ENCODE data around the gene HS3ST5. TPM values are rescaled to one million over a fixed set of nuclear protein-coding genes. Genes with fewer than 3 reads are reported as not detected.

HS3ST5 gene
- total RNA-seq, 1 experiment from 2014 or later = 14.4 TPM

- H2BK120ac ChIP-seq (ENCODE audit: low read depth, low read length, poor library complexity, severe bottlenecking) = no peak overlapping the region
- no peak overlapping the region for H4K91ac ChIP-seq (ENCODE audit: insufficient read length, low read depth, low read length)
- no peak overlapping the region for H2BK5ac ChIP-seq (ENCODE audit: insufficient read length, low read length)
- H3K79me2 ChIP-seq (ENCODE audit: insufficient read depth, low read length) = no peaks in the 10 kb centered on the region
- H3K23me2 ChIP-seq (ENCODE audit: insufficient read length, low read depth, low read length, poor library complexity, severe bottlenecking) = no peaks in the 10 kb centered on the region
- no peak overlapping the region for H3K23ac ChIP-seq (ENCODE audit: insufficient read length, low read depth, low read length)
- H3T11ph ChIP-seq (ENCODE audit: low read length) = no peak overlapping the region
- H2AFZ ChIP-seq (ENCODE audit: low read length) = no peak overlapping the region
- H3K36me3 Mint-ChIP-seq (ENCODE audit: insufficient read depth in 1 of 3, low read depth in 3 of 3) = peaks cover 0 to 13% (median 0%) of the 10 kb centered on the region in 3 experiments; a peak in 3 of 7 replicates
- no peak overlapping the region for H3K4me3 Mint-ChIP-seq
- peak overlapping the region in 1 of 3 experiments; percentile 29; a peak in 1 of 7 replicates for H3K27ac Mint-ChIP-seq
- H3K9me3 Mint-ChIP-seq = no peaks in the 10 kb centered on the region
- H4K5ac ChIP-seq (ENCODE audit: insufficient read length, low read depth, low read length) = no peak overlapping the region
- H3K4me2 ChIP-seq (ENCODE audit: insufficient read depth, insufficient read length, low read length) = no peak overlapping the region
- no peak overlapping the region for H2BK20ac ChIP-seq (ENCODE audit: low read depth, low read length, poor library complexity, severe bottlenecking)
- H3K4me1 ChIP-seq (ENCODE audit: insufficient read depth, low read length) = peaks cover 2% of the 10 kb centered on the region; the same call in 1 of the 2 replicates
- TF ChIP-seq CTCF (conservative IDR thresholded peaks at IDR 0.05) = no peak
- no peak overlapping the region for H3K14ac ChIP-seq (ENCODE audit: insufficient read depth, low read length)
- no peak overlapping the region for H3K56ac ChIP-seq (ENCODE audit: insufficient read length, low read depth, low read length)
- no peak overlapping the region for H2AK5ac ChIP-seq (ENCODE audit: insufficient read length, low read length)
- WGBS (ENCODE audit: extremely low coverage, insufficient read length, low lambda C conversion rate) = no CpG with 5 or more reads among the region's 2 CpGs
- peaks cover 14 to 26% of the 10 kb centered on the region in 2 experiments for H3K4me1 Mint-ChIP-seq
- no peaks in the 10 kb centered on the region for H3K27me3 Mint-ChIP-seq (ENCODE audit: low read depth)
- H3K79me1 ChIP-seq (ENCODE audit: insufficient read depth, low read depth, low read length, poor library complexity, severe bottlenecking) = no peaks in the 10 kb centered on the region
- H3K9ac ChIP-seq (ENCODE audit: extremely low read depth, insufficient read length, low read length) = no peak overlapping the region
- H4K20me1 ChIP-seq (ENCODE audit: control insufficient read depth, insufficient read depth, insufficient read length) = no peaks in the 10 kb centered on the region
- no peaks in the 10 kb centered on the region for H3K9me3 ChIP-seq (ENCODE audit: control insufficient read depth, low read depth, low read length)
- no peak overlapping the region for H2BK15ac ChIP-seq (ENCODE audit: low read depth, low read length)
- H3K27ac ChIP-seq (ENCODE audit: insufficient read length, low read depth, low read length) = no peak overlapping the region
- no peaks in the 10 kb centered on the region for H3K27me3 ChIP-seq (ENCODE audit: insufficient read depth, low read length)
- no peak for DNase-seq
- H3K4ac ChIP-seq (ENCODE audit: low read depth, low read length) = no peak overlapping the region
- no peak overlapping the region for H3K18ac ChIP-seq (ENCODE audit: insufficient read length, low read depth, low read length)
- no peak overlapping the region for H4K8ac ChIP-seq (replicated peaks; ENCODE audit: insufficient read length, low read depth, low read length)
- no peak overlapping the region for H2BK12ac ChIP-seq (ENCODE audit: insufficient read length, low read depth, low read length)
Observed at GRCh38 chr6:114087496-114087895, 255.3 kb downstream of the HS3ST5 start.
